Left ventricle myocardium inferior (tissue), 1 donor: ENCODE measurements around the gene NDRG4. TPM values are rescaled to one million over a fixed set of nuclear protein-coding genes. Genes with fewer than 3 reads are reported as not detected.

ENCODE experiments used
- DNase-seq: peaks from one replicate; pipeline ENCODE4 v3.0.0-alpha.2; 2020
- H3K27ac ChIP-seq: fragments of 200-600 bp; replicated peaks from 2 replicates; pipeline ENCODE4 v1.8.0; 2021
- H3K27me3 ChIP-seq: fragments of 200-600 bp; 2 replicates; pipeline ENCODE4 v1.8.0; 2021; ENCODE audit warnings: low read depth
- H3K36me3 ChIP-seq: fragments of 200-600 bp; 2 replicates; pipeline ENCODE4 v1.8.0; 2021
- H3K4me1 ChIP-seq: fragments of 200-600 bp; 2 replicates; pipeline ENCODE4 v1.8.0; 2021
- H3K4me3 ChIP-seq: fragments of 200-600 bp; 2 replicates; pipeline ENCODE4 v1.8.0; 2021; ENCODE audit warnings: mild to moderate bottlenecking, moderate library complexity
- H3K9me3 ChIP-seq: fragments of 200-600 bp; replicated peaks from 2 replicates; pipeline ENCODE4 v1.8.0; 2021
- intact Hi-C: fragments of 100-400 bp; cut with micrococcal nuclease; formaldehyde crosslinking; loops from one replicate; pipeline ENCODE4 v1.11.0; 2022
- total RNA-seq: library from RNA; stranded (reverse); fragmentation: NEBNext Ultra II Directional; extraction: Animal tissue kit (Norgen Biotek cat#: 25700); gene quantifications from one replicate; pipeline ENCODE4 v1.2.1, GENCODE V29; 2021
- TF ChIP-seq, protein P1 (sequence below): fragments of 200-600 bp; IDR thresholded peaks from 2 replicates; pipeline ENCODE4 v1.8.0; 2021; ENCODE audit warnings: antibody characterized with exemption, mild to moderate bottlenecking, borderline replicate concordance
- donor health status: DM: no; HTN: yes; CAD: no; lungs with severe emphysema.

Gene NDRG4
- total RNA-seq, 1 donor from 2014 or later: 763 TPM

DNA sequence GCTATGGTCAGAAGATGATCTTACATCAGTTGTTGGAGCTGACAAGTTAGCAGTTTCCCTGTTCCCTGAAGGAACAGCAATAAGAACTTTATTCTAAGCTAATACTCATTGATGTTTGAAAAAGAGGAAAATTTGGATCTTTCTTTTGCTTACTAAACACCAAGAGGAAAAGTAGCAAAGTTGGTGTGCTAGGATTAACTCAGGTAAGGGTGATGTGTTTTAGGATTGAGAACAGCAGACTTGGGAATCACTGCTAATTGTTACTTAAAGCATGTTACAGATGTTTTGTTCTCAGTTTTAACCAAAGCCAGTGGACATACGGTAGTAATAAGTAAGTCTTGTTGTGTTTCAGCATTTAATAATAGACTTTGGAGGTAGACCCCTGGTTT, 19.0 kb downstream of the NDRG4 start:
- intact Hi-C loops: no loop called here
- no peak for DNase-seq
- Histone ChIP-seq H3K4me3 (no peak overlapping the region), H3K27me3 (no peaks in the 10 kb centered on the region), H3K36me3 (peaks cover 76% of the 10 kb centered on the region), H3K4me1 (peaks cover 26% of the 10 kb centered on the region), H3K27ac (no peak overlapping the region), H3K9me3 (no peaks in the 10 kb centered on the region)
- TF ChIP-seq, protein P1, sequence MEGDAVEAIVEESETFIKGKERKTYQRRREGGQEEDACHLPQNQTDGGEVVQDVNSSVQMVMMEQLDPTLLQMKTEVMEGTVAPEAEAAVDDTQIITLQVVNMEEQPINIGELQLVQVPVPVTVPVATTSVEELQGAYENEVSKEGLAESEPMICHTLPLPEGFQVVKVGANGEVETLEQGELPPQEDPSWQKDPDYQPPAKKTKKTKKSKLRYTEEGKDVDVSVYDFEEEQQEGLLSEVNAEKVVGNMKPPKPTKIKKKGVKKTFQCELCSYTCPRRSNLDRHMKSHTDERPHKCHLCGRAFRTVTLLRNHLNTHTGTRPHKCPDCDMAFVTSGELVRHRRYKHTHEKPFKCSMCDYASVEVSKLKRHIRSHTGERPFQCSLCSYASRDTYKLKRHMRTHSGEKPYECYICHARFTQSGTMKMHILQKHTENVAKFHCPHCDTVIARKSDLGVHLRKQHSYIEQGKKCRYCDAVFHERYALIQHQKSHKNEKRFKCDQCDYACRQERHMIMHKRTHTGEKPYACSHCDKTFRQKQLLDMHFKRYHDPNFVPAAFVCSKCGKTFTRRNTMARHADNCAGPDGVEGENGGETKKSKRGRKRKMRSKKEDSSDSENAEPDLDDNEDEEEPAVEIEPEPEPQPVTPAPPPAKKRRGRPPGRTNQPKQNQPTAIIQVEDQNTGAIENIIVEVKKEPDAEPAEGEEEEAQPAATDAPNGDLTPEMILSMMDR: no peak

DNA sequence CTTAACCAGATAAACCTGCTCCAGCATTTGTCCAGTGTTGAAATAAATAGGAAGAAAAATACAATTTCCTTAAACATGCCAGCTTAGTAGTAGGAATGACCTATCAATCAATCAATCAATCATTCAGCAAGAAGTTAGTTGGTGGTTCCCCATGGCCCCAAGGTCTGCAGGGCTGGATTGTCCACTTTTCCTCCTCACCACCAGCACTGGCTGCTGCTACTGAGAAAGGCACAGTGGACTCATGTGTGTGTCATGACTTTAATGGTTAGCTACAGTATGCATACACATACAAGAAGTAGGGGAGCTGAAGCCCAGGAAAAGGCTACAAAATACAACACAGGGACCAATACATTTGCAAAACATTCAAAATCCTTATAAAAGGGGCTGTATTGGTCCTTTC, 19.8 kb downstream of the NDRG4 start:
- TF ChIP-seq, protein P1: no peak
- Histone ChIP-seq H3K36me3 (peaks cover 83% of the 10 kb centered on the region), H3K4me1 (peaks cover 18% of the 10 kb centered on the region), H3K27me3 (no peaks in the 10 kb centered on the region), H3K4me3 (no peak overlapping the region), H3K27ac (no peak overlapping the region), H3K9me3 (no peaks in the 10 kb centered on the region)
- no peak for DNase-seq
- intact Hi-C loops: no loop called here

DNA sequence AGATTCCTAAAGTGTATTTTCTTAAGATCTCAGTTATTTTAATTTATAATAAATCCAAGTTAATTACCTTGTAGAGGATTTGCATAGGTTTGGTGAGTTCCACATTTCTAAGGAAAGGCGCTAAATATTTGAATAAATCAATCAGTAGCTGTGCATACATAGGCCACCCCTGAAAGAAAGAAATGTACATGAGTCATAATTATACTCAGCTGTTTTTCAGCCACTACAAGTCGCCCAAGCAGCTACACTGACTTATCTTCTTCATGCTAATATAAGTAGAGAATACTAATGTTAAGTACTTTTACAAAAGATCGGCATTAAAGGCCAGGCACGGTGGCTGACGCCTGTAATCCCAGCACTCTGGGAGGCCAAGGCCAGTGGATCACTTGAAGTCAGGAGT, 30.2 kb downstream of the NDRG4 start:
- peaks cover 94% of the 10 kb centered on the region for H3K36me3 ChIP-seq
- H3K4me1 ChIP-seq: peaks cover 17% of the 10 kb centered on the region
- TF ChIP-seq, protein P1: no peak
- intact Hi-C loops: loop anchor here (10.0 kb wide), 1 partner anchor 55 kb away; no protein-coding TSS in a partner anchor
- no peak overlapping the region for H3K4me3 ChIP-seq
- H3K9me3 ChIP-seq: no peaks in the 10 kb centered on the region
- no peak overlapping the region for H3K27ac ChIP-seq
- H3K27me3 ChIP-seq: no peaks in the 10 kb centered on the region
- DNase-seq: no peak

DNA sequence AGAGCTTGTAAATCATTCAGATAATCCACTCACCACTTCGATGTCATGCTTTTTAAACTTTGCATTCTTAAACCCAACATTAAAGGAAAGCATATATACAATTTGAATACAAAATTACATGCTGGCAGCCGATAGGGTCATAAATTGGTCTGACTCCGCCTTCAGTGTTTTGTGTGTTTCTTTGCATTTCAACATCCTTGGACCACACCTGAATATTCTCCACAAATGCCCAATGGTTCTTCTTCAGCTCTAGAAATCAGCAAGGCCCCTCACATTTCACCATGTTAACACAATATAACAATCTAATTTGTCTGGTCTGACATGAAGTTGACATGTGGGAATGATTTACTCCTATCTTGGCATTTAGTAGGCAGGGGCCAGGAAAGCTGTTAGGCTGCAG, 32.5 kb downstream of the NDRG4 start:
- H3K4me1 ChIP-seq: peaks cover 38% of the 10 kb centered on the region
- H3K9me3 ChIP-seq: no peaks in the 10 kb centered on the region
- no peaks in the 10 kb centered on the region for H3K27me3 ChIP-seq
- H3K36me3 ChIP-seq: peaks cover 94% of the 10 kb centered on the region
- DNase-seq: no peak
- intact Hi-C loops: loop anchor here (10.0 kb wide), 1 partner anchor 52 kb away; no protein-coding TSS in a partner anchor
- H3K4me3 ChIP-seq: no peak overlapping the region
- H3K27ac ChIP-seq: no peak overlapping the region
- TF ChIP-seq, protein P1: no peak

DNA sequence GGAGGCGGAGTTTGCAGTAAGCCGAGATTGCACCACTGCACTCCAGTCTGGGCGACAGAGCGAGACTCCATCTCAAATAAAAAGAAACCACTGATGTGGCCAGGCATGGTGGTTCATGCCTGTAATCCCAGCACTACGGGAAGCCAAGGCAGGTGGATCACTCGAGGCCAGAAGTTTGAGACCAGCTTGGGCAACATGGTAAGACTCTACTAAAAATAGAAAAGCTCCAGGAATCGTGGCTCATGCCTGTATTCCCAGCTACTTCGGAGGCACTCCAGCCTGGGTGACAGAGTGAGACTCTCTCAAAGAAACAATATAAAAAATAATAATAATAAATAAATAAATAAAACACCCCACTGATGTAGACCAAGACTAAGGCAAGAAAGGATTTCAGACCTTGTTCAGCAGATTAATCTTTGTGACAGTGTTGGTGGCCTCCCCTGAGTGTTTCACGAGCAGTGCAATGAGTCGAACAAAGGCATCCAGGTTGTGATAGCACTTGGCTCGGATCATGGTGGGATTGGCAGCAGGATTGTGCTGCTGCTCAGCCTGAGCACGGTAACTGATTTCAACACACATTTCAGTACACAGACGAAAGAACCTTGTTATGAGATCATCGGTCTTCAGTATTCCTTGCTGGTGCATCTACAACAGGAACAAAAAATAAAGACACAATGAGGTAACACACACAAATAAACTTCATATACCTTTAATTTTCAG, 34.0 kb downstream of the NDRG4 start:
- peak; percentile 44 for DNase-seq
- H3K36me3 ChIP-seq: peaks cover 94% of the 10 kb centered on the region
- H3K4me3 ChIP-seq: no peak overlapping the region
- H3K4me1 ChIP-seq: peaks cover 52% of the 10 kb centered on the region
- H3K27me3 ChIP-seq: no peaks in the 10 kb centered on the region
- intact Hi-C loops: loop anchor here (10.0 kb wide), 1 partner anchor 51 kb away; no protein-coding TSS in a partner anchor
- TF ChIP-seq, protein P1: no peak
- no peaks in the 10 kb centered on the region for H3K9me3 ChIP-seq
- peak overlapping the region; percentile 61 for H3K27ac ChIP-seq
